ENCODE measurements around the gene MORN5.

DNA sequence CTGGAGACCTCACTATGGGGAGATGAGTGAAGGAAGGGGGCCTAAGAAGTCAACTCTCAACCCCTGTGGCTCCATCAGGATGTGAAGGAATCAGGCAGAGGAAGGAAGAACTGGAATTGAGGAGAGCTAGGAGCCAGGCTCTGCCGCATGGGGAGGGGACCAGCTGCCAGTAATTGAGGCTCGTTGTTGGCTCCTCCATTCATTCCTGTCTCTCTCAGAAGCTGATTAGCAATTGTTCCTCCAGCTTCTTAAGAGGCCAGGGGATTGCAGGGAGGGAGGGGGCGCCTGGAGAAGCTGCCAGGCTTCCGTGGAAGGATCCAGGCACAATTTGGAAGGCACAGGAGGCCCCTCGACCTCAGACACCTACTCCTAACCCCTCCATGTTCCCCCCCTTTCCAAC is 46.1 kb upstream of the MORN5 start:
- TF ChIP-seq, protein P1, sequence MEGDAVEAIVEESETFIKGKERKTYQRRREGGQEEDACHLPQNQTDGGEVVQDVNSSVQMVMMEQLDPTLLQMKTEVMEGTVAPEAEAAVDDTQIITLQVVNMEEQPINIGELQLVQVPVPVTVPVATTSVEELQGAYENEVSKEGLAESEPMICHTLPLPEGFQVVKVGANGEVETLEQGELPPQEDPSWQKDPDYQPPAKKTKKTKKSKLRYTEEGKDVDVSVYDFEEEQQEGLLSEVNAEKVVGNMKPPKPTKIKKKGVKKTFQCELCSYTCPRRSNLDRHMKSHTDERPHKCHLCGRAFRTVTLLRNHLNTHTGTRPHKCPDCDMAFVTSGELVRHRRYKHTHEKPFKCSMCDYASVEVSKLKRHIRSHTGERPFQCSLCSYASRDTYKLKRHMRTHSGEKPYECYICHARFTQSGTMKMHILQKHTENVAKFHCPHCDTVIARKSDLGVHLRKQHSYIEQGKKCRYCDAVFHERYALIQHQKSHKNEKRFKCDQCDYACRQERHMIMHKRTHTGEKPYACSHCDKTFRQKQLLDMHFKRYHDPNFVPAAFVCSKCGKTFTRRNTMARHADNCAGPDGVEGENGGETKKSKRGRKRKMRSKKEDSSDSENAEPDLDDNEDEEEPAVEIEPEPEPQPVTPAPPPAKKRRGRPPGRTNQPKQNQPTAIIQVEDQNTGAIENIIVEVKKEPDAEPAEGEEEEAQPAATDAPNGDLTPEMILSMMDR (conservative IDR thresholded peaks at IDR 0.05; ENCODE audit: low read length): no peak
- no peak for TF ChIP-seq EZH2phosphoT487 (IDR thresholded peaks at IDR 0.05; ENCODE audit: borderline replicate concordance)

Data from Loucy (cell line).